ENCODE measurements around the gene C15orf61.

- no peak for TF ChIP-seq CTCF (IDR thresholded peaks at IDR 0.05)
- TF ChIP-seq HDAC2 (IDR thresholded peaks at IDR 0.05), result no peak
- no peak for TF ChIP-seq EP300 (IDR thresholded peaks at IDR 0.05)
- no peak for TF ChIP-seq REST (IDR thresholded peaks at IDR 0.05)
- no peak for TF ChIP-seq RNF2 (IDR thresholded peaks at IDR 0.05; ENCODE audit: borderline replicate concordance, low read depth)
These were observed 5.8 kb upstream of the C15orf61 start for GRCh38 chr15:67515090-67515489.
